HG03196 (cell line): ENCODE data around the gene PACSIN2.
A peak's percentile ranks its signal among the peaks of the same experiment; 100 is the strongest.
"Not testable (repeated sequence)": the region's sequence is repeated elsewhere in the genome, so short reads cannot be mapped to it uniquely, and the experiment has no call there.

Experiments used
- ATAC-seq: cut with Tn5 transposase; IDR thresholded peaks from one replicate; pipeline ENCODE4 v1.9.1; 2021; ENCODE audit not compliant: unreplicated experiment

The PACSIN2 gene

GRCh38 chr22:42947211-42947990 is 67.5 kb downstream of the PACSIN2 start:
- no peak for ATAC-seq

GRCh38 chr22:42946546-42947198 is 68.3 kb downstream of the PACSIN2 start:
- ATAC-seq, result no peak

DNA sequence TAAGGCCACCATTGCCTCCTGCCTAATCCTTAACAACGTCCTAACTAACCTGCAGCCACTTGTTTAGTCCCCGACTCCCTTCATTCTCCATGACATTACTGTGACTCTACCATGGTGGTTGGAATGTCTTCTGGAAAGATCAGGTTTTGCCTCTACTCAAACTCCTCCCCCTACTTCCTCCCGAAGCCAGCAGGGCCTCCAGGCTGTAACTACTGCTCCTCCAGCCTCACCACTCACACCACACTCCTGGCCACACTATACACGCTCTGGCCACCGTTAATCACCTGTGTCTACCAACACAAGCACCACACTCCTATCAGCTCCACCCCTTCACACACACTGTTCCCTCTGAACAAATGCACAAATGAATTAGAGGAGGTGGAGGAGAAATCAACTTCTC is 69.2 kb downstream of the PACSIN2 start:
- ATAC-seq, result no peak

DNA sequence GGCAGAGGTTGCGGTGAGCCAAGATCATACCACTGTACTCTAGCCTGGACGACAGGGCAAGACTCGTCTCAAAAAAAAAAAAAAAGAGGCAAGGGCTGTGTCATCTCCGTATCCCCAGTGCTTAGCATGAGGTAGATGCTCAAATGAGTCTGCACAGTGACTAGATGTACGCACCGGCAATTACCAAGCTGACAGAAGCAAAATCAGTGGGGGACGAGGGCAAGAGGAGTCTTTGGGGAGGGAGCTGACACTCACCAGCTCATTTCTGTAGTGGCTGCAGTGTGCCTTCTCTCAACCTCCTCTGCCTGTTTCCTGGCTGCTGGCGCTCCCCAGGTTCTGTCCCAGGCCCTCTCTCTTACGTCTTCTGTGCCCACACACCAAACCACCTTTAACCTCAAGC is 69.9 kb downstream of the PACSIN2 start:
- ATAC-seq, result no peak

DNA sequence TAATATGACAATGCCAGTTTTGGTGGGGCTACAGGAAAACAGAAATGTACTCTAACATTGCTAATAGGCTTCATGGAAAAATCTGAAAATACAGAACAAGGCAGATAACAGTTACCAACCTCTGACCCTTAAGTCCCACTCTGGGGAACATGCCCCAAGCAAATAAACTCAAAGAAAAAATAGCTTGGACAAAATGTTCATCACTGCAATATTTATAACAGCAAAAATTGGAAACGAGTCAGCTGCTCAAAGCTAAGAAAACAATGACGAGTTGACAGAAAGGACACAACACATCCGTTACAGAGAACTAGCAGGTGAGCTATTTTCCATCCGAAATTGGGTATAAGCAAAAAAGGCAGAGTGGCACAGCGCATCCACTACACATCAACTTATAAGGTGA is 70.5 kb downstream of the PACSIN2 start:
- ATAC-seq, result no peak

GRCh38 chr22:42943981-42944380 is 71.0 kb downstream of the PACSIN2 start:
- no peak for ATAC-seq

DNA sequence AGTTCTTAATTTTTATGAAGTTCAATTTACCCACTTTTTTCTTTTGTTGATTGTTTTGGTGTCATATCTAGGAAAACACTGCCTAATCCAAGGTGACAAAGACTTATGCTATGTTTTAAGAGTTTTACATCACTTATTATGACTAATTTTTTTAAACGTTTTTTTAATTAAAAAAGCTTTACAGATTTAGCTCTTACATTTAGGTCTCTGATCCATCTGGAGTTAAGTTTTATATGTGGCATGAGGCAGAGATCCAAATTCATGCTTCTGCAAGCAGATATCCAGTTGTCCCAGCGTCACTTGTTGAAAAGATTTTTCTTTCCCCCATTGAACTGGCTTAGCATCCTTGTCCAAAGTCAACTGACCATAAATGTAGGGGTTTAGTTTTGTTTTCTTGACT is 72.6 kb downstream of the PACSIN2 start:
- ATAC-seq, result no peak

GRCh38 chr22:42939941-42940653 is 74.9 kb downstream of the PACSIN2 start:
- ATAC-seq, result no peak

DNA sequence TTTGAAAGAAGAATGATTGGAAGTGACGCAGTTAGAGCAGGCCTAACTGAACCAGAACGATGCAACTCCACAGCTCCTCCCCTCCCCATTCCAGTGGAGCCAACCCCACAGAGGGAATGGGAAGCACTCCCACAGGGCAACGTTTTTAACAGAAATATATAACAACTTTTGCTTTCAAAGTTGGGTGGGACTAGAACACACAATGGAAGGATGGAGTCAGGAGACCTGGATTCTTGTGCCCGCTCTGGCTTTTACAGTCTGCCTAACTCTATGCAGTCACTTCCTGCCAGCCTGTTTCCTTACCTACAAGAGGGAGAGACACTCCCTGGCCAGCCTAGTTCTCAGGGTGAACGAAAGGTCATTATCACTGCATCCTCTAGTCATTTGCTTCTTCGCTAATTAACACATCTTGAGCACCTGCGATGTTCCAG is 75.5 kb downstream of the PACSIN2 start:
- no peak for ATAC-seq

GRCh38 chr22:42938976-42939375 is 76.0 kb downstream of the PACSIN2 start:
- no peak for ATAC-seq

DNA sequence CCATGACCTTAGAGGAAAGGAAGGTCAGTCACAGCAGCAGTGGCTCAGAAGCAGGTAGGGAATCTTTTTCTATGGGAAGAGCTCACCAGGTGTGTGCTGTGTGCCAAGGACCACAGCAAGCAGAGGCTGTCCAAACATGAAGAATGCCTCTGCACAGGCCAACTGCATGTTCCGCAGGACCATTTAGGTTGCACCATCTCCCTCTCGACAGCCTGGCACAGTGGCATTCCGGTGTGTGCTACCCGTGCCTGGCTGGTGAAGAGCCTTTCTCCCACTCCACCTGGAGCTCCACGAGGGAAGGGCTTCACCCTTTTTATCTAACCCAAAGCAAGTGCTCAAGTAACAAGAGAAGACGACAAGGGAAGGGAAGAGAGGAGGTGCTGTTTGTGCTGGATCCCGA is 76.5 kb downstream of the PACSIN2 start:
- ATAC-seq, result no peak

- ATAC-seq, result peak; percentile 45
Measured at GRCh38 chr22:42937164-42937843, 77.6 kb downstream of the PACSIN2 start.

GRCh38 chr22:42936680-42937079 is 78.3 kb downstream of the PACSIN2 start:
- ATAC-seq, result not testable (repeated sequence)

- no peak for ATAC-seq
Measured at GRCh38 chr22:42934338-42934737, 80.6 kb downstream of the PACSIN2 start.

DNA sequence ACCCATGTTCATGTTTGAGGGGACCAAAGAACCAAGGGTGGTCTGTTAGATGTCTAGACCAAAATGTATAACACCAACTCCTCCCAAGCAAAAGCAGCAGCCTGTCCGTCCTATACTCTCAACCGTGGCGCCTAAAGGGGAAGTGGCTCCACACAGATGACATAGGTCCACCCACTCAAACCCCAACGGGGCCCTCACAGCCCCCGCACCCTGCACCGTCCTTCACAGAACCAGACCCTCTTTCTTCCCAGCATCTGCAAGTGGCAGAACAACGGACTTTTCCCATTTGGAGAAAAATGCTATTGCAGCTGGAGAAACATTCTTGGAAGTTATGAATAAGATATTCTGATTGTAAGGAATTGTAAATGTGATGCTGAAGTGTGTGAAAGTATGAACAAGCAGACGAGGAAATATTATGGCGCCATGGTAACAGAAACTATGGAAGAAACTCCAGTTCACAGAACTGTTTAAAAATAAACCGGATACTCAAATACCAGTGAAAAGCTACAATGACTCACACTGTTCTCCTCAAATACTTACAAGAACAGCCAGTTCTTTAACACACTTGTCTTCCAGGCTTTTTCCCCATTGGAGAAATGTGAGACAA is 81.4 kb downstream of the PACSIN2 start:
- no peak for ATAC-seq

DNA sequence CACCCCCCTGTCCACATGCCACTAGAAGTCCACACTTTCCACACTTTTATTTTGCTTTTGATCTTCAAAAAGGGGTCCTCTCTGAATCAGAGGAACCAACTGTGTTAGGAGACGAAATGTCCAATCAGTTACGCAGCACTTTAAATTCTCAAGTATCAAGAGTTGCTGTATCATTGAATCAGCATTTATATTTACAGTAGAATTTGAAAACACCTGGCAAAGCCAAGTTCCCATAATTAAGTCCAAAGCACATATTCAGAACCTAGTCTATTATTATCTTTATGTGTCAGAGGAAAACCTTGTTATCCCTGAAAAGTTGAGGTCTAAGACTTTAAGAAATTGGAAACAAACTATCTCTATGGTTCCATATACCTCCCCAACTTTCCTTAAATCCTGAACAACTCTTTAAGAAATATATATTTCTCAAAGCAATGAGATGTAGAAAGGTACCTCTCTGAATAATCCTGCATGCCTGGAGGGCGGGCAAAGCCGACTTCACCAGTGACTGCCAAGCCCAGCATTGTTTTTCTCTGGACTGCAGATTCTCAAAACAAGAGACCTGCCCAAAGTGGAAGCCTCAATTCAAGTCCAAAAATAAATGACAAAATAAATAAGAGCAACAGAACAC is 82.0 kb downstream of the PACSIN2 start:
- no peak for ATAC-seq

GRCh38 chr22:42932197-42932519 is 82.8 kb downstream of the PACSIN2 start:
- ATAC-seq, result no peak

- peak; percentile 33 for ATAC-seq
Measured at GRCh38 chr22:42931421-42932196, 83.3 kb downstream of the PACSIN2 start.

- peak; percentile 7 for ATAC-seq
Measured at GRCh38 chr22:42930810-42931420, 84.0 kb downstream of the PACSIN2 start.

GRCh38 chr22:42929838-42930155 is 85.2 kb downstream of the PACSIN2 start:
- ATAC-seq, result no peak
